Panc1 (cell line): ENCODE data around the gene EBF4. TPM values are rescaled to one million over a fixed set of nuclear protein-coding genes. Genes with fewer than 3 reads are reported as not detected.

Source experiments
- ATAC-seq: fragments of 200-7000 bp; cut with Tn5 transposase; 2 replicates; pipeline ENCODE4 v1.9.1; 2020; ENCODE audit warnings: mild to moderate bottlenecking, moderate library complexity
- BruUV-seq: library from RNA; stranded (reverse); fragments of 400-500 nt; replicated peaks from 2 replicates; lab custom pipeline; 2021; lab: Mats Ljungman, UMichigan
- CTCF ChIA-PET: fragments of 300-600 bp; sonication (Branson Sonifier 250); formaldehyde crosslinking; loops from one replicate; lab custom pipeline; 2022; ENCODE audit warnings: antibody characterized with exemption; lab: Charles Lee
- POLR2A ChIA-PET: fragments of 300-600 bp; sonication (Branson Sonifier 250); formaldehyde crosslinking; loops from one replicate; lab custom pipeline; 2022; ENCODE audit warnings: antibody characterized with exemption; lab: Charles Lee
- DNase-seq: peaks from one replicate; pipeline ENCODE4 v3.0.0-alpha.2; 2010; ENCODE audit warnings: low read depth, low spot score
- H3K27ac ChIP-seq: 2 replicates; pipeline ENCODE4 v1.5.1; 2011; ENCODE audit warnings: mild to moderate bottlenecking, low read length, inconsistent platforms
- H3K27me3 ChIP-seq: fragments of 200-500 bp; sonication (Bioruptor generic); 2 replicates; pipeline ENCODE4 v1.6.0; 2014; ENCODE audit warnings: low read length, inconsistent platforms; ENCODE audit not compliant: control insufficient read depth, insufficient read depth
- H3K36me3 ChIP-seq: fragments of 200-500 bp; sonication (Bioruptor generic); 2 replicates; pipeline ENCODE4 v1.5.1; 2014; ENCODE audit warnings: inconsistent platforms, mild to moderate bottlenecking, low read length, moderate library complexity; ENCODE audit not compliant: control insufficient read depth, insufficient read depth
- H3K4me1 ChIP-seq: 2 replicates; pipeline ENCODE4 v1.5.1; 2011; ENCODE audit warnings: inconsistent platforms, mild to moderate bottlenecking, low read length, moderate library complexity; ENCODE audit not compliant: control insufficient read depth, insufficient read depth
- H3K4me3 ChIP-seq, 2 experiments: 2 replicates each; pipeline ENCODE4 v1.5.1; 2011 to 2012; ENCODE audit warnings: low read depth in 2 of 2, low read length in 2 of 2, mild to moderate bottlenecking in 2 of 2, inconsistent platforms in 1 of 2, moderate library complexity in 1 of 2
- H3K9me3 ChIP-seq: fragments of 200-500 bp; sonication (Bioruptor generic); 2 replicates; pipeline ENCODE4 v1.5.1; 2014; ENCODE audit warnings: low read depth, mild to moderate bottlenecking, inconsistent platforms, low read length, moderate library complexity; ENCODE audit not compliant: control insufficient read depth, insufficient read depth
- CTCF ChIP-seq: fragments of 450-650 bp; IDR thresholded peaks from 2 replicates; pipeline ENCODE4 v1.5.1; 2017; ENCODE audit warnings: mild to moderate bottlenecking
- POLR2AphosphoS5 ChIP-seq: IDR thresholded peaks from 2 replicates; pipeline ENCODE4 v1.6.1; 2012; ENCODE audit warnings: mild to moderate bottlenecking, low read depth, low read length, moderate library complexity
- SIN3A ChIP-seq: IDR thresholded peaks from 2 replicates; pipeline ENCODE4 v1.6.1; 2012; ENCODE audit warnings: low read depth, mild to moderate bottlenecking, low read length, moderate library complexity, borderline replicate concordance; ENCODE audit not compliant: insufficient read depth
- TCF7L2 ChIP-seq: IDR thresholded peaks from 2 replicates; pipeline ENCODE4 v1.6.1; 2011; ENCODE audit warnings: mild to moderate bottlenecking, low read depth, low read length, inconsistent platforms
- in situ Hi-C: cut with HindIII; loops from 2 replicates; pipeline ENCODE4 v1.10.0; 2016; ENCODE audit warnings: low sequenced_read_pairs, low pct_unique_long_range_greater_than_20kb
- intact Hi-C: fragments of 100-400 bp; cut with micrococcal nuclease; formaldehyde crosslinking; loops from one replicate; pipeline ENCODE4 v1.10.0; 2022; ENCODE audit not compliant: unreplicated experiment
- total RNA-seq: library from RNA; stranded (reverse); gene quantifications from one replicate; pipeline ENCODE4 v1.2.1, GENCODE V29; 2021; ENCODE audit not compliant: unreplicated experiment
- TF ChIP-seq, protein P1 (sequence below), 2 experiments: IDR thresholded peaks; 2 replicates each; pipeline ENCODE4 v1.6.1; 2011 to 2012; ENCODE audit warnings: low read depth in 2 of 2, control low read depth in 1 of 2, low read length in 1 of 2, mild to moderate bottlenecking in 1 of 2, moderate library complexity in 1 of 2; ENCODE audit not compliant: insufficient read depth in 1 of 2

Gene EBF4
- total RNA-seq, 1 experiment from 2014 or later = 6.8 TPM

- Histone ChIP-seq H3K4me3 (no peak overlapping the region), H3K27ac (no peak overlapping the region), H3K36me3 (no peaks in the 10 kb centered on the region), H3K9me3 (no peaks in the 10 kb centered on the region), H3K4me1 (no peaks in the 10 kb centered on the region), H3K27me3 (peaks cover 3% of the 10 kb centered on the region; the same call in 1 of the 2 replicates)
- DNase-seq (no peak), ATAC-seq (no peak)
- ChIA-PET POLR2A (no interaction called here), CTCF (no interaction called here)
- intact Hi-C loops = no loop called here
- in situ Hi-C loops = no loop called here
- TF ChIP-seq, protein P1, sequence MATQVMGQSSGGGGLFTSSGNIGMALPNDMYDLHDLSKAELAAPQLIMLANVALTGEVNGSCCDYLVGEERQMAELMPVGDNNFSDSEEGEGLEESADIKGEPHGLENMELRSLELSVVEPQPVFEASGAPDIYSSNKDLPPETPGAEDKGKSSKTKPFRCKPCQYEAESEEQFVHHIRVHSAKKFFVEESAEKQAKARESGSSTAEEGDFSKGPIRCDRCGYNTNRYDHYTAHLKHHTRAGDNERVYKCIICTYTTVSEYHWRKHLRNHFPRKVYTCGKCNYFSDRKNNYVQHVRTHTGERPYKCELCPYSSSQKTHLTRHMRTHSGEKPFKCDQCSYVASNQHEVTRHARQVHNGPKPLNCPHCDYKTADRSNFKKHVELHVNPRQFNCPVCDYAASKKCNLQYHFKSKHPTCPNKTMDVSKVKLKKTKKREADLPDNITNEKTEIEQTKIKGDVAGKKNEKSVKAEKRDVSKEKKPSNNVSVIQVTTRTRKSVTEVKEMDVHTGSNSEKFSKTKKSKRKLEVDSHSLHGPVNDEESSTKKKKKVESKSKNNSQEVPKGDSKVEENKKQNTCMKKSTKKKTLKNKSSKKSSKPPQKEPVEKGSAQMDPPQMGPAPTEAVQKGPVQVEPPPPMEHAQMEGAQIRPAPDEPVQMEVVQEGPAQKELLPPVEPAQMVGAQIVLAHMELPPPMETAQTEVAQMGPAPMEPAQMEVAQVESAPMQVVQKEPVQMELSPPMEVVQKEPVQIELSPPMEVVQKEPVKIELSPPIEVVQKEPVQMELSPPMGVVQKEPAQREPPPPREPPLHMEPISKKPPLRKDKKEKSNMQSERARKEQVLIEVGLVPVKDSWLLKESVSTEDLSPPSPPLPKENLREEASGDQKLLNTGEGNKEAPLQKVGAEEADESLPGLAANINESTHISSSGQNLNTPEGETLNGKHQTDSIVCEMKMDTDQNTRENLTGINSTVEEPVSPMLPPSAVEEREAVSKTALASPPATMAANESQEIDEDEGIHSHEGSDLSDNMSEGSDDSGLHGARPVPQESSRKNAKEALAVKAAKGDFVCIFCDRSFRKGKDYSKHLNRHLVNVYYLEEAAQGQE (IDR thresholded peaks at IDR 0.05; ENCODE audit: insufficient read depth in 1 of 2, low read depth in 2 of 2, low read length in 1 of 2) = no peak
- TF ChIP-seq TCF7L2 = no peak
- no peak for TF ChIP-seq POLR2AphosphoS5
- TF ChIP-seq CTCF = no peak
- no peak for TF ChIP-seq SIN3A
- BruUV-seq = no TSS peak
These were observed 15.5 kb downstream of the EBF4 start for GRCh38 chr20:2708073-2708415.

DNA sequence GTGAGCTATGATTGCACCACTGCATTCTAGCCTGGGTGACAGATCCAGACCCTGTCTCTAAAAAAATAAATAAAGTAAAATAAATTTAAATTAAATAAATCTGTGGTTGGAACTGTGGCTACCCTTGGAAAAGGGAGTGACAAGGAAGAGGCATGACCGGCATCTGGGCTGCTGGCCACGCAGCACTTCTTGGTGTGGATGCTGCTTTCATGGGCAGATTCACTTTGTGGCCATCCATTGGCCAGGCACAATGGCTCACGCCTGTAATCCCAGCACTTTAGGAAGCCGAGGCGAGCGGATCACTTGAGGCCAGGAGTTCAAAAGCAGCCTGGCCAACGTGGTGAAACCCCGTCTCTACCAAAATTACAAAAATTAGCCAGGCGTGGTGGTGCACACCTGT is 16.1 kb downstream of the EBF4 start:
- Histone ChIP-seq H3K4me3 (no peak overlapping the region), H3K36me3 (no peaks in the 10 kb centered on the region), H3K27ac (no peak overlapping the region), H3K9me3 (no peaks in the 10 kb centered on the region), H3K4me1 (no peaks in the 10 kb centered on the region), H3K27me3 (peaks cover 3% of the 10 kb centered on the region; the same call in 1 of the 2 replicates)
- CTCF ChIA-PET = no interaction called here
- POLR2A ChIA-PET = no interaction called here
- no TSS peak for BruUV-seq
- DNase-seq = no peak
- in situ Hi-C loops = no loop called here
- ATAC-seq = no peak
- intact Hi-C loops = no loop called here
- TF ChIP-seq POLR2AphosphoS5 (no peak), SIN3A (no peak), TCF7L2 (no peak), CTCF (no peak)
- TF ChIP-seq, protein P1 (IDR thresholded peaks at IDR 0.05; ENCODE audit: insufficient read depth in 1 of 2, low read depth in 2 of 2, low read length in 1 of 2) = no peak
